Panc1 (cell line): ENCODE measurements around the gene TBC1D12. TPM values are rescaled to one million over a fixed set of nuclear protein-coding genes. Genes with fewer than 3 reads are reported as not detected.

Experiments
- ATAC-seq: fragments of 200-7000 bp; cut with Tn5 transposase; 2 replicates; pipeline ENCODE4 v1.9.1; 2020; ENCODE audit warnings: mild to moderate bottlenecking, moderate library complexity
- BruUV-seq: library from RNA; stranded (reverse); fragments of 400-500 nt; replicated peaks from 2 replicates; lab custom pipeline; 2021; lab: Mats Ljungman, UMichigan
- CTCF ChIA-PET: fragments of 300-600 bp; sonication (Branson Sonifier 250); formaldehyde crosslinking; loops from one replicate; lab custom pipeline; 2022; ENCODE audit warnings: antibody characterized with exemption; lab: Charles Lee
- POLR2A ChIA-PET: fragments of 300-600 bp; sonication (Branson Sonifier 250); formaldehyde crosslinking; loops from one replicate; lab custom pipeline; 2022; ENCODE audit warnings: antibody characterized with exemption; lab: Charles Lee
- DNase-seq: peaks from one replicate; pipeline ENCODE4 v3.0.0-alpha.2; 2010; ENCODE audit warnings: low read depth, low spot score
- H3K27ac ChIP-seq: 2 replicates; pipeline ENCODE4 v1.5.1; 2011; ENCODE audit warnings: mild to moderate bottlenecking, low read length, inconsistent platforms
- H3K27me3 ChIP-seq: fragments of 200-500 bp; sonication (Bioruptor generic); 2 replicates; pipeline ENCODE4 v1.6.0; 2014; ENCODE audit warnings: low read length, inconsistent platforms; ENCODE audit not compliant: control insufficient read depth, insufficient read depth
- H3K36me3 ChIP-seq: fragments of 200-500 bp; sonication (Bioruptor generic); 2 replicates; pipeline ENCODE4 v1.5.1; 2014; ENCODE audit warnings: inconsistent platforms, mild to moderate bottlenecking, low read length, moderate library complexity; ENCODE audit not compliant: control insufficient read depth, insufficient read depth
- H3K4me1 ChIP-seq: 2 replicates; pipeline ENCODE4 v1.5.1; 2011; ENCODE audit warnings: inconsistent platforms, mild to moderate bottlenecking, low read length, moderate library complexity; ENCODE audit not compliant: control insufficient read depth, insufficient read depth
- H3K4me3 ChIP-seq, 2 experiments: 2 replicates each; pipeline ENCODE4 v1.5.1; 2011 to 2012; ENCODE audit warnings: low read depth in 2 of 2, low read length in 2 of 2, mild to moderate bottlenecking in 2 of 2, inconsistent platforms in 1 of 2, moderate library complexity in 1 of 2
- H3K9me3 ChIP-seq: fragments of 200-500 bp; sonication (Bioruptor generic); 2 replicates; pipeline ENCODE4 v1.5.1; 2014; ENCODE audit warnings: low read depth, mild to moderate bottlenecking, inconsistent platforms, low read length, moderate library complexity; ENCODE audit not compliant: control insufficient read depth, insufficient read depth
- POLR2AphosphoS5 ChIP-seq: IDR thresholded peaks from 2 replicates; pipeline ENCODE4 v1.6.1; 2012; ENCODE audit warnings: mild to moderate bottlenecking, low read depth, low read length, moderate library complexity
- SIN3A ChIP-seq: IDR thresholded peaks from 2 replicates; pipeline ENCODE4 v1.6.1; 2012; ENCODE audit warnings: low read depth, mild to moderate bottlenecking, low read length, moderate library complexity, borderline replicate concordance; ENCODE audit not compliant: insufficient read depth
- TCF7L2 ChIP-seq: IDR thresholded peaks from 2 replicates; pipeline ENCODE4 v1.6.1; 2011; ENCODE audit warnings: mild to moderate bottlenecking, low read depth, low read length, inconsistent platforms
- in situ Hi-C: cut with HindIII; loops from 2 replicates; pipeline ENCODE4 v1.10.0; 2016; ENCODE audit warnings: low sequenced_read_pairs, low pct_unique_long_range_greater_than_20kb
- intact Hi-C: fragments of 100-400 bp; cut with micrococcal nuclease; formaldehyde crosslinking; loops from one replicate; pipeline ENCODE4 v1.10.0; 2022; ENCODE audit not compliant: unreplicated experiment
- total RNA-seq: library from RNA; stranded (reverse); gene quantifications from one replicate; pipeline ENCODE4 v1.2.1, GENCODE V29; 2021; ENCODE audit not compliant: unreplicated experiment
- TF ChIP-seq, protein P1 (sequence below): fragments of 450-650 bp; IDR thresholded peaks from 2 replicates; pipeline ENCODE4 v1.5.1; 2017; ENCODE audit warnings: mild to moderate bottlenecking
- TF ChIP-seq, protein P2 (sequence below), 2 experiments: IDR thresholded peaks; 2 replicates each; pipeline ENCODE4 v1.6.1; 2011 to 2012; ENCODE audit warnings: low read depth in 2 of 2, control low read depth in 1 of 2, low read length in 1 of 2, mild to moderate bottlenecking in 1 of 2, moderate library complexity in 1 of 2; ENCODE audit not compliant: insufficient read depth in 1 of 2

The TBC1D12 gene
- total RNA-seq, 1 experiment from 2014 or later = 23.7 TPM

DNA sequence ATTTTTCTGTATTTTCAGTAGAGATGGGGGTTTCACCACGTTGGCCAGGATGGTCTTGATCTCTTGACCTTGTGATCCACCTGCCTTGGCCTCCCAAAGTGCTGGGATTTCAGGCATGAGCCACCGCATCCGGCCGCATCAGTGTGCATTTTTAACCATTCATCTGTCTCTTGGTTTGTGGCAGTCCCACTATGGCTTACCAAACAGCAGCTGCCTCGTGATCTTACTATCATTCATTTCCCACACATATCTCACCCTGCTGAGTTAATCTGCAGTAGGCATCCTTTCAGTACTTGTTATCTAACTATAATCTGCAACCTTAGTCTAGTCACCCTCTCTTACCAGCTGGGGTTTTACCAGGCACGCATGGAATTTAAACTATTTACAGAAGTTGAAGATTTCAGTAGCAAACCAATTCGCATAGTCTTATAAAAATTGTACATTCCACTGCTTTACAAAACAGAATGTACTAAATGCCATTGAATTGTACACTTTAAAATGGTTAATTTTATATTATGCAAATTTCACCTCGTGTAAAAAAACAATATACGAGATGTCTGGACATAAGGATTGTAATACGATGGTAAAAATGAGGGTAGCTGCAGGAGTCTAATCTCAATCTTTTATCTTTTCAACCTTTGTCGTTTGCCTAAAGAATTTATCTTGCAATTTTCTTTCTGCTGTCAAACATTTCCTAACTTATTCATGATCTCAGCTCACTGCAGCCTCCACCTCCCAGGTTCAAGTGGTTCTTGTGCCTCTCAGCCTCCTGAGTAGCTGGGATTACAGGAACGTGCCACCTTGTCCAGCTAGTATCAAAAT, 4.6 kb upstream of the TBC1D12 start:
- POLR2A ChIA-PET = interaction anchor here (0.7 kb wide), 1 partner anchor 43 kb away, joined by 12 read pairs; no protein-coding TSS in a partner anchor
- no TSS peak for BruUV-seq
- peaks cover 17% of the 10 kb centered on the region for H3K4me1 ChIP-seq
- no peak for DNase-seq
- peak; percentile 61 for ATAC-seq
- TF ChIP-seq SIN3A (no peak), TCF7L2 (peak; percentile 25; the same call in 1 of the 2 replicates)
- TF ChIP-seq, protein P1, sequence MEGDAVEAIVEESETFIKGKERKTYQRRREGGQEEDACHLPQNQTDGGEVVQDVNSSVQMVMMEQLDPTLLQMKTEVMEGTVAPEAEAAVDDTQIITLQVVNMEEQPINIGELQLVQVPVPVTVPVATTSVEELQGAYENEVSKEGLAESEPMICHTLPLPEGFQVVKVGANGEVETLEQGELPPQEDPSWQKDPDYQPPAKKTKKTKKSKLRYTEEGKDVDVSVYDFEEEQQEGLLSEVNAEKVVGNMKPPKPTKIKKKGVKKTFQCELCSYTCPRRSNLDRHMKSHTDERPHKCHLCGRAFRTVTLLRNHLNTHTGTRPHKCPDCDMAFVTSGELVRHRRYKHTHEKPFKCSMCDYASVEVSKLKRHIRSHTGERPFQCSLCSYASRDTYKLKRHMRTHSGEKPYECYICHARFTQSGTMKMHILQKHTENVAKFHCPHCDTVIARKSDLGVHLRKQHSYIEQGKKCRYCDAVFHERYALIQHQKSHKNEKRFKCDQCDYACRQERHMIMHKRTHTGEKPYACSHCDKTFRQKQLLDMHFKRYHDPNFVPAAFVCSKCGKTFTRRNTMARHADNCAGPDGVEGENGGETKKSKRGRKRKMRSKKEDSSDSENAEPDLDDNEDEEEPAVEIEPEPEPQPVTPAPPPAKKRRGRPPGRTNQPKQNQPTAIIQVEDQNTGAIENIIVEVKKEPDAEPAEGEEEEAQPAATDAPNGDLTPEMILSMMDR = no peak
- H3K4me3 ChIP-seq = no peak overlapping the region
- H3K27me3 ChIP-seq = no peaks in the 10 kb centered on the region
- CTCF ChIA-PET = interaction anchor here (0.6 kb wide), 1 partner anchor 46 kb away, joined by 8 read pairs; no protein-coding TSS in a partner anchor
- H3K36me3 ChIP-seq = no peaks in the 10 kb centered on the region
- intact Hi-C loops (no loop called here), in situ Hi-C loops (no loop called here)
- H3K27ac ChIP-seq = peak overlapping the region; percentile 87
- no peaks in the 10 kb centered on the region for H3K9me3 ChIP-seq

DNA sequence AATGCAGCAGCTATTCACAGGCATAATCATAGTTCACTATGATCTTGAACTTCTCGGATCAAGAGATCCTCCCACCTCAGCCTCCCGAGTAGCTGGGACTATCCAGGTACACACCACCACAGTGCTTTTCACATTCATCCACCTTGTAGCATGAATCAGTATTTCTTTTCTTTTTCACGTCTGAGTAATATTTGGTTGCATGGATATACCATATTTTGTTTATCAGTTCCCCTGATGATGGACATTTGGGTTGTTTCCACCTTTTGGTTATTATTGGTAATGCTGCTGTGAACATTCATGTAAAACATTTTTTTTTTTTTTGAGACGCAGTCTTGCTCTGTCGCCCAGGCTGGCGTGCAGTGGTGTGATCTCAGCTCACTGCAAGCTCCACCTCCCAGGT, 3.6 kb upstream of the TBC1D12 start:
- DNase-seq (no peak), ATAC-seq (no peak)
- peak overlapping the region; percentile 87 for H3K27ac ChIP-seq
- no peak overlapping the region for H3K4me3 ChIP-seq
- H3K27me3 ChIP-seq = no peaks in the 10 kb centered on the region
- ChIA-PET CTCF (no interaction called here), POLR2A (no interaction called here)
- H3K9me3 ChIP-seq = no peaks in the 10 kb centered on the region
- no peaks in the 10 kb centered on the region for H3K36me3 ChIP-seq
- no peak for TF ChIP-seq POLR2AphosphoS5
- intact Hi-C loops (no loop called here), in situ Hi-C loops (no loop called here)
- BruUV-seq = no TSS peak
- peaks cover 17% of the 10 kb centered on the region for H3K4me1 ChIP-seq

DNA sequence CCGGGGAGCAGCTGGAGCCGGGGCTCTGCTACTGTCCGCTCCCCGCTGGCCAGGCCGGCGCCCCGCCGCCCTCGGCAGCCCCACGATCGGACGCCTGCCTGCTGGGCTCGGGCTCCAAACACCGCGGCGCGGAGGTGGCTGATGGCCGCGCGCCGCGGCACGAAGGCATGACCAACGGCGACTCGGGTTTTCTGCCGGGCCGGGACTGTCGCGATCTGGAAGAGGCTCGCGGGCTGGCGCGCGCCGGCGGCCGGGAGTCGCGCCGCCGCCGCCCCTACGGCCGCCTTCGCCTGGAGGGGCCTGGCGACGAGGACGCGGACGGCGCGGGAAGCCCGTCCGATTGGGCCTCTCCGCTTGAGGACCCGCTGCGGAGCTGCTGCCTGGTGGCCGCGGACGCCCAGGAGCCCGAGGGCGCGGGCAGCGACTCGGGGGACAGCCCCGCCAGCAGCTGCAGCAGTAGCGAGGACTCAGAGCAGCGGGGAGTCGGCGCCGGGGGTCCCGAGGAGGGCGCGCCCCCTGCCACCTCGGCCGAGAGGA, 570 bp downstream of the TBC1D12 start:
- H3K36me3 ChIP-seq = no peaks in the 10 kb centered on the region
- TF ChIP-seq, protein P1 = no peak
- TF ChIP-seq POLR2AphosphoS5 (no peak), SIN3A (no peak), TCF7L2 (no peak)
- TF ChIP-seq, protein P2, sequence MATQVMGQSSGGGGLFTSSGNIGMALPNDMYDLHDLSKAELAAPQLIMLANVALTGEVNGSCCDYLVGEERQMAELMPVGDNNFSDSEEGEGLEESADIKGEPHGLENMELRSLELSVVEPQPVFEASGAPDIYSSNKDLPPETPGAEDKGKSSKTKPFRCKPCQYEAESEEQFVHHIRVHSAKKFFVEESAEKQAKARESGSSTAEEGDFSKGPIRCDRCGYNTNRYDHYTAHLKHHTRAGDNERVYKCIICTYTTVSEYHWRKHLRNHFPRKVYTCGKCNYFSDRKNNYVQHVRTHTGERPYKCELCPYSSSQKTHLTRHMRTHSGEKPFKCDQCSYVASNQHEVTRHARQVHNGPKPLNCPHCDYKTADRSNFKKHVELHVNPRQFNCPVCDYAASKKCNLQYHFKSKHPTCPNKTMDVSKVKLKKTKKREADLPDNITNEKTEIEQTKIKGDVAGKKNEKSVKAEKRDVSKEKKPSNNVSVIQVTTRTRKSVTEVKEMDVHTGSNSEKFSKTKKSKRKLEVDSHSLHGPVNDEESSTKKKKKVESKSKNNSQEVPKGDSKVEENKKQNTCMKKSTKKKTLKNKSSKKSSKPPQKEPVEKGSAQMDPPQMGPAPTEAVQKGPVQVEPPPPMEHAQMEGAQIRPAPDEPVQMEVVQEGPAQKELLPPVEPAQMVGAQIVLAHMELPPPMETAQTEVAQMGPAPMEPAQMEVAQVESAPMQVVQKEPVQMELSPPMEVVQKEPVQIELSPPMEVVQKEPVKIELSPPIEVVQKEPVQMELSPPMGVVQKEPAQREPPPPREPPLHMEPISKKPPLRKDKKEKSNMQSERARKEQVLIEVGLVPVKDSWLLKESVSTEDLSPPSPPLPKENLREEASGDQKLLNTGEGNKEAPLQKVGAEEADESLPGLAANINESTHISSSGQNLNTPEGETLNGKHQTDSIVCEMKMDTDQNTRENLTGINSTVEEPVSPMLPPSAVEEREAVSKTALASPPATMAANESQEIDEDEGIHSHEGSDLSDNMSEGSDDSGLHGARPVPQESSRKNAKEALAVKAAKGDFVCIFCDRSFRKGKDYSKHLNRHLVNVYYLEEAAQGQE (IDR thresholded peaks at IDR 0.05; ENCODE audit: insufficient read depth in 1 of 2, low read depth in 2 of 2, low read length in 1 of 2) = no peak
- peak overlapping the region; percentile 71 to 79 for H3K4me3 ChIP-seq
- H3K4me1 ChIP-seq = peaks cover 32% of the 10 kb centered on the region
- in situ Hi-C loops (no loop called here), intact Hi-C loops (loop anchor here (2.0 kb wide), 1 partner anchor 40 kb away; the partner anchor contains the start of gene NOC3L)
- no peaks in the 10 kb centered on the region for H3K27me3 ChIP-seq
- no peak for DNase-seq
- no TSS peak for BruUV-seq
- CTCF ChIA-PET = interaction anchor here (1.2 to 1.3 kb wide), 2 partner anchors 41 to 83 kb away, joined by 3 to 6 read pairs; no protein-coding TSS in a partner anchor
- POLR2A ChIA-PET = interaction anchor here (0.6 kb wide), 1 partner anchor 24 kb away, joined by 8 read pairs; no protein-coding TSS in a partner anchor
- no peaks in the 10 kb centered on the region for H3K9me3 ChIP-seq
- peak overlapping the region; percentile 92 for H3K27ac ChIP-seq
- no peak; the same call in none of the 2 replicates for ATAC-seq
